ENCODE results near the gene RNF32. TPM values are rescaled to one million over a fixed set of nuclear protein-coding genes. Genes with fewer than 3 reads are reported as not detected.
"Not testable (repeated sequence)": the region's sequence is repeated elsewhere in the genome, so short reads cannot be mapped to it uniquely, and the experiment has no call there.

The RNF32 gene
- total RNA-seq, 6 donors from 2014 or later: 1.1 to 4.0 (median 2.6) TPM; not detected in 1

GRCh38 chr7:156701787-156702186, 61.2 kb downstream of the RNF32 start:
- not testable (repeated sequence) for H3K27ac ChIP-seq; H3K4me3 ChIP-seq; H3K27me3 ChIP-seq; DNase-seq; ATAC-seq (ENCODE audit: low FRiP score in 2 of 2); H3K36me3 ChIP-seq; H3K4me1 ChIP-seq
- peaks cover 0 to 18% (median 3%) of the 10 kb centered on the region in 4 donors for H3K9me3 ChIP-seq
- 90 to 94% methylated on average over 1 of the region's 1 CpG for WGBS, 2 donors

GRCh38 chr7:156702399-156702798, 61.8 kb downstream of the RNF32 start:
- no peak overlapping the region for H3K4me3 ChIP-seq
- no peak overlapping the region for H3K27ac ChIP-seq
- no peaks in the 10 kb centered on the region for H3K4me1 ChIP-seq
- peaks cover 0 to 12% (median 1%) of the 10 kb centered on the region in 4 donors for H3K9me3 ChIP-seq
- H3K27me3 ChIP-seq: no peaks in the 10 kb centered on the region
- no peak for ATAC-seq (ENCODE audit: low FRiP score in 2 of 2)
- H3K36me3 ChIP-seq: peaks cover 0 to 9% (median 2%) of the 10 kb centered on the region in 4 donors
- DNase-seq: no peak
- TF ChIP-seq CTCF (IDR thresholded peaks at IDR 0.05) (no peak), POLR2AphosphoS5 (IDR thresholded peaks at IDR 0.05) (no peak), POLR2A (IDR thresholded peaks at IDR 0.05) (no peak), EP300 (IDR thresholded peaks at IDR 0.05) (no peak)

GRCh38 chr7:156703209-156703608, 62.6 kb downstream of the RNF32 start:
- Histone ChIP-seq H3K9me3 (peaks cover 0 to 4% (median 0%) of the 10 kb centered on the region in 4 donors), H3K27me3 (no peaks in the 10 kb centered on the region), H3K4me1 (no peaks in the 10 kb centered on the region), H3K4me3 (no peak overlapping the region), H3K27ac (no peak overlapping the region), H3K36me3 (peaks cover 0 to 6% (median 0%) of the 10 kb centered on the region in 4 donors)
- no peak for DNase-seq
- WGBS, 2 donors: 85 to 87% methylated on average over 4 of the region's 4 CpGs
- TF ChIP-seq EP300 (IDR thresholded peaks at IDR 0.05): no peak
- TF ChIP-seq CTCF (IDR thresholded peaks at IDR 0.05): no peak
- no peak for ATAC-seq (ENCODE audit: low FRiP score in 2 of 2)

- H3K36me3 ChIP-seq: no peaks in the 10 kb centered on the region
- no peak overlapping the region for H3K27ac ChIP-seq
- H3K4me1 ChIP-seq: no peaks in the 10 kb centered on the region
- no peak for DNase-seq
- 86 to 91% methylated on average over 5 of the region's 5 CpGs for WGBS, 2 donors
- no peaks in the 10 kb centered on the region for H3K27me3 ChIP-seq
- H3K9me3 ChIP-seq: peaks cover 0 to 6% (median 0%) of the 10 kb centered on the region in 4 donors
- TF ChIP-seq CTCF (IDR thresholded peaks at IDR 0.05): no peak
- no peak for TF ChIP-seq POLR2A (IDR thresholded peaks at IDR 0.05)
- TF ChIP-seq POLR2AphosphoS5 (IDR thresholded peaks at IDR 0.05): no peak
- no peak for TF ChIP-seq EP300 (IDR thresholded peaks at IDR 0.05)
- ATAC-seq (ENCODE audit: low FRiP score in 2 of 2): no peak
- H3K4me3 ChIP-seq: no peak overlapping the region
Observed at GRCh38 chr7:156703773-156704482, 63.4 kb downstream of the RNF32 start.

GRCh38 chr7:156722043-156722826, 81.7 kb downstream of the RNF32 start:
- no peaks in the 10 kb centered on the region for H3K27me3 ChIP-seq
- H3K4me1 ChIP-seq: no peaks in the 10 kb centered on the region
- DNase-seq (no peak), ATAC-seq (ENCODE audit: low FRiP score in 2 of 2) (no peak)
- no peak overlapping the region for H3K27ac ChIP-seq
- peaks cover 0 to 6% (median 0%) of the 10 kb centered on the region in 4 donors for H3K36me3 ChIP-seq
- H3K4me3 ChIP-seq: no peak overlapping the region
- no peaks in the 10 kb centered on the region for H3K9me3 ChIP-seq
- TF ChIP-seq POLR2A (IDR thresholded peaks at IDR 0.05) (no peak), EP300 (IDR thresholded peaks at IDR 0.05) (no peak), CTCF (IDR thresholded peaks at IDR 0.05) (no peak), POLR2AphosphoS5 (IDR thresholded peaks at IDR 0.05) (no peak)
- 81 to 95% methylated on average over 4 of the region's 4 CpGs for WGBS, 2 donors

Data from upper lobe of left lung (tissue), 6 donors.